ENCODE data around the gene FZR1. TPM values are rescaled to one million over a fixed set of nuclear protein-coding genes. Genes with fewer than 3 reads are reported as not detected.

FZR1 gene
- total RNA-seq, 2 donors from 2014 or later: 16.6 to 20.1 TPM

- ATAC-seq: no peak
- H3K36me3 ChIP-seq (replicated peaks in 1 of 2; ENCODE audit: insufficient read depth in 1 of 2, low read depth in 2 of 2): no peaks in the 10 kb centered on the region
- 9 to 13% methylated on average over 7 to 15 of the region's 16 CpGs for WGBS, 2 donors
- TF ChIP-seq CTCF (IDR thresholded peaks at IDR 0.05) (peak in 5 of 7 experiments; percentile 14 to 26 (median 17)), POLR2A (IDR thresholded peaks at IDR 0.05) (no peak)
- intact Hi-C loops (cut with DNase I): no loop called here
- H3K27ac ChIP-seq: no peak overlapping the region
- no peak for DNase-seq
- H3K27me3 ChIP-seq: peaks cover 0 to 12% of the 10 kb centered on the region in 2 donors
- no peak overlapping the region for H3K4me3 ChIP-seq
- peaks cover 17% of the 10 kb centered on the region for H3K4me1 ChIP-seq
- no peaks in the 10 kb centered on the region for H3K9me3 ChIP-seq
Observed at GRCh38 chr19:3586127-3586626, 80.1 kb downstream of the FZR1 start.

- ATAC-seq (peak; percentile 54), DNase-seq (peak; percentile 43 to 69 (median 66))
- Histone ChIP-seq H3K27ac (no peak overlapping the region), H3K9me3 (no peaks in the 10 kb centered on the region), H3K4me3 (no peak overlapping the region), H3K4me1 (peaks cover 19% of the 10 kb centered on the region), H3K36me3 (replicated peaks in 1 of 2; ENCODE audit: insufficient read depth in 1 of 2, low read depth in 2 of 2) (no peaks in the 10 kb centered on the region), H3K27me3 (peaks cover 0 to 12% of the 10 kb centered on the region in 2 donors)
- TF ChIP-seq POLR2A (IDR thresholded peaks at IDR 0.05): no peak
- no peak for TF ChIP-seq CTCF (IDR thresholded peaks at IDR 0.05)
- 42 to 53% methylated on average over 16 to 31 of the region's 31 CpGs for WGBS, 2 donors
- intact Hi-C loops (cut with DNase I): no loop called here
Observed at GRCh38 chr19:3586707-3587346, 80.7 kb downstream of the FZR1 start.

Small RNA genes within 50 kb of the gene (small RNA-seq; reads per million reads assigned to genes)
- not detected for gene AC005786.1
- not detected for gene RF00212

Other genes with a start within 250 kb of the FZR1 start
- 100 to 1,000 TPM; 178 to 186 TPM for gene NFIC, start 139.7 kb upstream of the FZR1 start, total RNA-seq
- gene SMIM24, start 25.8 kb upstream of the FZR1 start, total RNA-seq: 10 to 100 TPM in 1 of 2 donors, 1 to 10 TPM in 1; 7.6 to 11.4 TPM
- gene SMIM44, start 22.9 kb upstream of the FZR1 start, total RNA-seq: not detected
- 10 to 100 TPM in 1 of 2 donors, 1 to 10 TPM in 1; 9.3 to 17.5 TPM for gene DOHH, start 5.6 kb upstream of the FZR1 start, total RNA-seq
- 1 to 10 TPM in 1 of 2 donors, not detected in 1; 1.3 TPM for gene TEKTIP1, start 32.9 kb downstream of the FZR1 start, total RNA-seq
- gene MFSD12, start 51.3 kb downstream of the FZR1 start, total RNA-seq: 10 to 100 TPM; 64.3 to 78.8 TPM
- gene HMG20B, start 66.6 kb downstream of the FZR1 start, total RNA-seq: 10 to 100 TPM; 66.7 to 91.0 TPM
- gene GIPC3, start 79.2 kb downstream of the FZR1 start, total RNA-seq: under 1 TPM; 0.78 to 0.99 TPM
- 1 to 10 TPM in 1 of 2 donors, under 1 TPM in 1; 0.52 to 3.0 TPM for gene TBXA2R, start 100.6 kb downstream of the FZR1 start, total RNA-seq
- 10 to 100 TPM; 16.3 to 23.4 TPM for gene CACTIN, start 120.5 kb downstream of the FZR1 start, total RNA-seq
- gene PIP5K1C, start 194.2 kb downstream of the FZR1 start, total RNA-seq: 10 to 100 TPM; 16.6 to 30.7 TPM
- 10 to 100 TPM; 15.8 to 21.4 TPM for gene TJP3, start 202.1 kb downstream of the FZR1 start, total RNA-seq